Neuronal stem cell (in vitro differentiated cells): ENCODE results near the gene OR6S1.

Experiments
- DNase-seq: peaks from one replicate; pipeline ENCODE4 v3.0.0-alpha.2; 2013; ENCODE audit warnings: low spot score
- H2AFZ ChIP-seq: one replicate; pipeline ENCODE4 v1.6.1; 2013; ENCODE audit warnings: mild to moderate bottlenecking, low read length, inconsistent platforms
- H2AK5ac ChIP-seq: 2 replicates; pipeline ENCODE4 v1.6.1; 2013; ENCODE audit warnings: low read depth, mild to moderate bottlenecking, inconsistent platforms, low read length, moderate library complexity, mixed read lengths
- H2BK120ac ChIP-seq: 2 replicates; pipeline ENCODE4 v1.6.1; 2013; ENCODE audit warnings: low read depth, mild to moderate bottlenecking, inconsistent platforms, low read length, moderate library complexity, mixed read lengths
- H2BK12ac ChIP-seq: one replicate; pipeline ENCODE4 v1.6.1; 2013; ENCODE audit warnings: low read length, inconsistent platforms
- H2BK15ac ChIP-seq: 2 replicates; pipeline ENCODE4 v1.6.1; 2013; ENCODE audit warnings: mild to moderate bottlenecking, low read length, inconsistent platforms, mixed read lengths
- H2BK5ac ChIP-seq: one replicate; pipeline ENCODE4 v1.6.1; 2013; ENCODE audit warnings: inconsistent platforms, mild to moderate bottlenecking, low read length, moderate library complexity
- H3K14ac ChIP-seq: one replicate; pipeline ENCODE4 v1.6.1; 2013; ENCODE audit warnings: low read length, inconsistent platforms
- H3K18ac ChIP-seq: 2 replicates; pipeline ENCODE4 v1.6.1; 2013; ENCODE audit warnings: low read length, inconsistent platforms
- H3K23ac ChIP-seq: 2 replicates; pipeline ENCODE4 v1.6.1; 2013; ENCODE audit warnings: low read depth, mild to moderate bottlenecking, mixed read lengths, low read length, inconsistent platforms; ENCODE audit not compliant: poor library complexity
- H3K27ac ChIP-seq: replicated peaks from 3 replicates; pipeline ENCODE4 v1.5.1; 2013; ENCODE audit warnings: low read length, inconsistent platforms
- H3K27me3 ChIP-seq, 3 experiments: 2 replicates each; pipeline ENCODE4 v1.6.1; 2013; ENCODE audit warnings: low read length in 3 of 3, mild to moderate bottlenecking in 2 of 3, inconsistent platforms in 1 of 3, low read depth in 1 of 3, mixed read lengths in 1 of 3, moderate library complexity in 1 of 3; ENCODE audit not compliant: control insufficient read depth in 3 of 3, insufficient read depth in 3 of 3
- H3K36me3 ChIP-seq, 2 donors: replicated peaks in 1 of 2; 2 replicates each; pipeline ENCODE4 v1.6.1; 2013; ENCODE audit warnings: low read length in 2 of 2; ENCODE audit not compliant: control insufficient read depth in 2 of 2, insufficient read depth in 2 of 2
- H3K4ac ChIP-seq: 2 replicates; pipeline ENCODE4 v1.6.1; 2013; ENCODE audit warnings: inconsistent platforms, mild to moderate bottlenecking, low read length, moderate library complexity
- H3K4me1 ChIP-seq, 2 donors: 1 replicate in 1 of 2; 2 replicates in 1 of 2; pipeline ENCODE4 v1.6.1; 2013; ENCODE audit warnings: low read length in 2 of 2, low read depth in 1 of 2; ENCODE audit not compliant: control insufficient read depth in 2 of 2, insufficient read depth in 1 of 2
- H3K4me2 ChIP-seq: one replicate; pipeline ENCODE4 v1.6.1; 2013; ENCODE audit warnings: mild to moderate bottlenecking, low read length, inconsistent platforms; ENCODE audit not compliant: insufficient read depth, poor library complexity, severe bottlenecking
- H3K4me3 ChIP-seq, 2 donors: 2 replicates each; pipeline ENCODE4 v1.5.1; 2013; ENCODE audit warnings: low read length in 2 of 2, mild to moderate bottlenecking in 2 of 2, inconsistent platforms in 1 of 2, moderate library complexity in 1 of 2
- H3K79me1 ChIP-seq: one replicate; pipeline ENCODE4 v1.6.1; 2013; ENCODE audit warnings: low read depth, mild to moderate bottlenecking, inconsistent platforms, low read length, moderate library complexity
- H3K9ac ChIP-seq: one replicate; pipeline ENCODE4 v1.6.1; 2013; ENCODE audit warnings: mild to moderate bottlenecking, low read depth, low read length, inconsistent platforms; ENCODE audit not compliant: poor library complexity
- H3K9me3 ChIP-seq, 2 donors: replicated peaks in 1 of 2; 2 replicates each; pipeline versions ENCODE3 to v1.6.1; 2013; ENCODE audit warnings: low read length in 2 of 2, mild to moderate bottlenecking in 2 of 2, inconsistent platforms in 1 of 2, low read depth in 1 of 2, mixed read lengths in 1 of 2, moderate library complexity in 1 of 2; ENCODE audit not compliant: control insufficient read depth in 2 of 2, insufficient read depth in 1 of 2
- H4K8ac ChIP-seq: one replicate; pipeline ENCODE4 v1.6.1; 2013; ENCODE audit warnings: low read depth, mild to moderate bottlenecking, inconsistent platforms, low read length, moderate library complexity
- H4K91ac ChIP-seq: one replicate; pipeline ENCODE4 v1.6.1; 2013; ENCODE audit warnings: low read length, low read depth, mild to moderate bottlenecking, inconsistent platforms; ENCODE audit not compliant: poor library complexity
- WGBS, 2 donors: extraction: QIAGEN DNeasy Blood & Tissue Kit; methylation state at CpG; one replicate each; pipeline ENCODE4 v1.1.7; 2013; ENCODE audit warnings: missing lambda C conversion rate in 2 of 2, mixed read lengths in 1 of 2; ENCODE audit not compliant: insufficient read length in 2 of 2, insufficient replicate concordance in 1 of 2; ENCODE audit errors: extremely low coverage in 2 of 2; 5-methylcytosine and 5-hydroxymethylcytosine counted together

Gene OR6S1

DNA sequence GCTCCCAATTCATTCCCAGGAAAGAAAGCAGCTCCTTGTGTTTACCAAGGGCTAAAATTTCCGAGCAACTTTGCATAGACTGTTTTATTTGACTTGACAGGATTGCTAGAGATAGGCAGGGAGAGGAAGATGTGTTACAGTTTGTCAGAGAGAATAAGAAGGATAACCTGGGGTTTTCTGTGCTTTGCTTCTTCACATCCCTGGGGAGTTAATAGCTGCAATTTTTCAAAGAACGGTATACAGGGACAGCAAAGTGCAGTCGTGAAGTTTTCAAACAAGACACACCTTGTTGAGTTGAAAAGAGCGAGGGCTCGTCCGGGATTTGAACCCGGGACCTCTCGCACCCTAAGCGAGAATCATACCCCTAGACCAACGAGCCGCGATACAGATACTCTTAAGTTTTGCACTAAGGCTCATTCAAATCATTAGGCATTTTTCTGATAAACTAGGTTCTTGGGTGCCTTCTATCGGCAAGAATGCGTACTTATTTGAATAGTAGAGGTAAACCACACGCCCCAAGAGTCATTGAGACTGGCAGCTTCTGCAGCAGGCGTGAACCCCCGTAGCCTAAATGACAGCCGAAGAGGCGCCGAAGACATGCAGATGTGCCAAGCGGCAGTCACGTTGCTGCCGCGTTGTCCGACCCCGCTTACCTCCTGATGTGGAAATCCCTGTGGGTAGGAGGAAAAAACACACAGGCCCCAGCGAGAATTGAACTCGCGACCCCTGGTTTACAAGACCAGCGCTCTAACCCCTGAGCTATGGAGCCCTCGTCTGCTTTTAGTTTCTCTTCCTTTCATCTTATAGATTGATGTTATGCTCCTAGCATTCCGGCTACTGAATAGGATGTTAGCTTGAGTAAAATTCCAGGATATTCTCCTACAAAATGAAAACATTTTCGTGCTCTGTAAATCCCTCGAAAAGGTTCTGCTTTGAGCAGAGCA, 28.1 kb downstream of the OR6S1 start:
- peak overlapping the region; percentile 59 to 88 for H3K4me3 ChIP-seq
- H4K91ac ChIP-seq = no peak overlapping the region
- no peak overlapping the region for H2AK5ac ChIP-seq
- no peaks in the 10 kb centered on the region for H3K4me1 ChIP-seq
- no peak overlapping the region for H4K8ac ChIP-seq
- peak overlapping the region; percentile 90 for H3K9ac ChIP-seq
- no peak overlapping the region for H3K14ac ChIP-seq
- H3K27me3 ChIP-seq = peaks cover 0 to 3% (median 3%) of the 10 kb centered on the region in 3 experiments
- no peak overlapping the region for H3K4ac ChIP-seq
- no peak overlapping the region for H2BK12ac ChIP-seq
- H2AFZ ChIP-seq = peak overlapping the region; percentile 83
- peak; percentile 94 for DNase-seq
- H3K27ac ChIP-seq = peak overlapping the region; percentile 65
- H3K36me3 ChIP-seq = no peaks in the 10 kb centered on the region
- H3K23ac ChIP-seq = no peak overlapping the region
- H3K4me2 ChIP-seq = peak overlapping the region; percentile 75
- H2BK120ac ChIP-seq = no peak overlapping the region
- no peak overlapping the region for H2BK15ac ChIP-seq
- H2BK5ac ChIP-seq = no peak overlapping the region
- no peaks in the 10 kb centered on the region for H3K9me3 ChIP-seq
- peak overlapping the region; percentile 89 for H3K18ac ChIP-seq
- no peaks in the 10 kb centered on the region for H3K79me1 ChIP-seq
- no CpG with 5 or more reads among the region's 34 CpGs for WGBS, 2 donors

DNA sequence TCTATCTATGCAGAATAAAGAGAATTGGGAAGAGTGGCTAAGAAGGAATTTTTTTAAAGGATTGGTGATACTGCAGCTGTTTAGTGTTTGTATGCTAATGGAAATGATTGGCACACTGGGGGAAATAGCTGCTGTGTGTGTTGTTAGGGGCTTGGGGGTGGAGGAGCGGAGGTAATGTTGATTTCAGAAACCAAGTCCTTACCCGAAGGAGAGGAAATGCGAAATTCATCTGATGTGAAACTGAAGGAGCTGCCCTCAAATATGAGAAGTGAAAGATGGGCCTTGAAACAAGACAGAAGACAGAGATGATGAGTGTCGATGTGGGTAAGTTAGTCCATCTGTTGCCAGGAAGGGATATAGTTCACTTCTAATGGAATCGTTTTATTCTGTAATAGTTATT, 29.1 kb downstream of the OR6S1 start:
- H3K27ac ChIP-seq = no peak overlapping the region
- no peak overlapping the region for H2AK5ac ChIP-seq
- no peak overlapping the region for H2BK12ac ChIP-seq
- no peak overlapping the region for H3K4ac ChIP-seq
- no peak overlapping the region for H3K4me3 ChIP-seq
- no peak overlapping the region for H3K9ac ChIP-seq
- H3K4me1 ChIP-seq = no peaks in the 10 kb centered on the region
- no peak overlapping the region for H3K14ac ChIP-seq
- H3K18ac ChIP-seq = no peak overlapping the region
- no peaks in the 10 kb centered on the region for H3K36me3 ChIP-seq
- H3K79me1 ChIP-seq = no peaks in the 10 kb centered on the region
- H4K8ac ChIP-seq = no peak overlapping the region
- H2AFZ ChIP-seq = no peak overlapping the region
- no peak for DNase-seq
- no peak overlapping the region for H4K91ac ChIP-seq
- WGBS, 2 donors = no CpG with 5 or more reads among the region's 5 CpGs
- no peak overlapping the region for H2BK15ac ChIP-seq
- no peak overlapping the region for H3K4me2 ChIP-seq
- peaks cover 0 to 3% (median 3%) of the 10 kb centered on the region in 3 experiments for H3K27me3 ChIP-seq
- no peak overlapping the region for H2BK5ac ChIP-seq
- H3K23ac ChIP-seq = no peak overlapping the region
- H2BK120ac ChIP-seq = no peak overlapping the region
- no peaks in the 10 kb centered on the region for H3K9me3 ChIP-seq

DNA sequence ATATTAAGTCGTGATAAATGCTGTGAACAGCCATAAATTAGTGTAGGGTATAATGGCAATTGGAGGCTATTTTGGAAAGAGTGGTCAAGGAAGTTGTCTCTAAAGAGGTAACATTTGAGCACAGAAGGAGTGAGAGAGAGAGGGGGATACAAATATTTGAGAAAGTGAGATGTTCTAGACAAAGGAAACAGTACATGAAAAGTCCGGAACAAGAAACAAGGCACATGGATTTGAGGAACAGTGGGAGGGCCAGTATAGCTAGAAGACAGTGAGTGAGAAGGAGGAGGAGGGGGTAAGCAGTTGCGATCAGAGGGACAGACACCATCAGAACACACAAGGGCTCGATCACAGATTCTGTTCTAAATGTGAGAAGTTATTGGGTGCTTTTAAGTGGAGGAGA, 30.2 kb downstream of the OR6S1 start:
- no peaks in the 10 kb centered on the region for H3K9me3 ChIP-seq
- H3K4me2 ChIP-seq = no peak overlapping the region
- no CpG with 5 or more reads among the region's 4 CpGs for WGBS, 2 donors
- no peak for DNase-seq
- H3K4me3 ChIP-seq = no peak overlapping the region
- H3K27me3 ChIP-seq = peaks cover 0 to 3% (median 3%) of the 10 kb centered on the region in 3 experiments
- H3K23ac ChIP-seq = no peak overlapping the region
- no peaks in the 10 kb centered on the region for H3K79me1 ChIP-seq
- H2BK120ac ChIP-seq = no peak overlapping the region
- H3K9ac ChIP-seq = no peak overlapping the region
- H3K36me3 ChIP-seq = no peaks in the 10 kb centered on the region
- H4K8ac ChIP-seq = no peak overlapping the region
- H2AFZ ChIP-seq = no peak overlapping the region
- H3K4ac ChIP-seq = no peak overlapping the region
- no peak overlapping the region for H2BK12ac ChIP-seq
- H3K4me1 ChIP-seq = no peaks in the 10 kb centered on the region
- no peak overlapping the region for H2BK15ac ChIP-seq
- no peak overlapping the region for H3K18ac ChIP-seq
- no peak overlapping the region for H2BK5ac ChIP-seq
- H3K27ac ChIP-seq = no peak overlapping the region
- H3K14ac ChIP-seq = no peak overlapping the region
- no peak overlapping the region for H4K91ac ChIP-seq
- no peak overlapping the region for H2AK5ac ChIP-seq

DNA sequence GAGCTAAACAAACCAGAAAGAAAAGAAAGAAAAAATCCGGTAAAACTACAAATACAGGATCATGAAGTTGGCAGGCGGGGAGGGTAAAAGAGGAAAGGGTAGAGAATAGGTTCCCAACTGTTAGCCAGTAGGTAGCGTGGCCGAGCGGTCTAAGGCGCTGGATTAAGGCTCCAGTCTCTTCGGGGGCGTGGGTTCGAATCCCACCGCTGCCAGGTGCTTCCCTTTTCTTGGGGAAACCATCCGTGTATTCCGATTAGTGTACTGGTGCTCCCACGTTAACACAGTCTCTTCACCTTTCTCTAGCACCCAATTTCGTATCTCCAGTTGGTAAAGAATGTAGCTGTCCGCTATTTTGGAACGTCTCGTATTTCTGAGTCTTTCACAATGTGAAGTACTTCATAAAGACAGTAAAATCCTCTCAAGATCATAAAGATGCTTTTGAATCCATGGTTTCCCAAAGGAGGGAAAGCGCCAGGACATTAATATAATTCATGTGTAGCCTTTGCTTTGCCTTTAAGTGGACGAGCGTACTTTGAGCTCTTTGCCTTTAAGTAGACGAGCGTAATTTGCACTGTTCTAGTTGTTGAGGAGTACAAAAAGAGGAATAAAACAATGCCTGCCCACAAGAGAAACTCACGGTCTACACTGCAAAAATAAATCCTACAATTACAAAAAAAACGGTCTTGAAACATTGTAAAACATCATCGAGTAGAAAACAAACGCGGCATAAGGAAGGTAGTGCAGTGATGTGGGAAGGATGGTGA, 31.3 kb downstream of the OR6S1 start:
- Histone ChIP-seq H2AK5ac (no peak overlapping the region), H3K9me3 (no peaks in the 10 kb centered on the region), H2AFZ (peak overlapping the region; percentile 92), H3K36me3 (no peaks in the 10 kb centered on the region), H3K4me1 (no peaks in the 10 kb centered on the region), H2BK15ac (no peak overlapping the region), H3K18ac (no peak overlapping the region), H3K4ac (no peak overlapping the region), H2BK120ac (no peak overlapping the region), H4K8ac (no peak overlapping the region), H3K27ac (no peak overlapping the region), H4K91ac (no peak overlapping the region), H2BK12ac (no peak overlapping the region), H3K23ac (no peak overlapping the region), H3K27me3 (peaks cover 0 to 3% (median 3%) of the 10 kb centered on the region in 3 experiments), H3K4me3 (peak overlapping the region; percentile 69 to 99), H3K4me2 (peak overlapping the region; percentile 46), H2BK5ac (no peak overlapping the region), H3K9ac (no peak overlapping the region), H3K14ac (no peak overlapping the region), H3K79me1 (no peaks in the 10 kb centered on the region)
- no peak for DNase-seq
- WGBS, 2 donors = no CpG with 5 or more reads among the region's 27 CpGs
